Heart left ventricle (tissue), 16 donors: ENCODE measurements around the gene HERPUD1. TPM values are rescaled to one million over a fixed set of nuclear protein-coding genes. Genes with fewer than 3 reads are reported as not detected.

ENCODE experiments used
- ATAC-seq, 4 donors: fragments of 200-7000 bp; cut with Tn5 transposase; one replicate each; pipeline ENCODE4 v1.9.1; 2020 to 2022; ENCODE audit warnings: moderate library complexity in 4 of 4, mild to moderate bottlenecking in 3 of 4, moderate number of reproducible peaks in 1 of 4
- DNase-seq, 5 donors: peaks; one replicate each; pipeline ENCODE4 v3.0.0-alpha.2; 2020
- H3K27ac ChIP-seq, 12 donors: fragments of 200-600 bp; sonication (generic) in 4 of 12; one replicate each; pipeline versions ENCODE4 v1.5.0 to v1.8.0; 2016 to 2022; ENCODE audit warnings: mild to moderate bottlenecking in 2 of 12
- H3K27me3 ChIP-seq, 9 donors: fragments of 200-600 bp; sonication (generic) in 2 of 9; one replicate each; pipeline versions ENCODE4 v1.5.1 to v1.8.0; 2016 to 2022; ENCODE audit warnings: mild to moderate bottlenecking in 3 of 9
- H3K36me3 ChIP-seq, 9 donors: fragments of 200-600 bp; sonication (generic) in 2 of 9; one replicate each; pipeline versions ENCODE4 v1.5.0 to v1.8.0; 2018 to 2022; ENCODE audit warnings: mild to moderate bottlenecking in 2 of 9
- H3K4me1 ChIP-seq, 12 donors: fragments of 200-600 bp; sonication (generic) in 4 of 12; one replicate each; pipeline versions ENCODE4 v1.5.0 to v1.8.0; 2016 to 2022; ENCODE audit warnings: mild to moderate bottlenecking in 3 of 12
- H3K4me3 ChIP-seq, 12 donors: fragments of 200-600 bp; sonication (generic) in 4 of 12; one replicate each; pipeline versions ENCODE4 v1.5.0 to v1.8.0; 2017 to 2022; ENCODE audit warnings: mild to moderate bottlenecking in 9 of 12, moderate library complexity in 4 of 12
- H3K9me3 ChIP-seq, 12 donors: fragments of 200-600 bp; sonication (generic) in 4 of 12; one replicate each; pipeline versions ENCODE4 v1.5.0 to v1.8.0; 2016 to 2022; ENCODE audit warnings: mild to moderate bottlenecking in 1 of 12
- POLR2A ChIP-seq, 2 donors: fragments of 450-650 bp; IDR thresholded peaks; one replicate each; pipeline ENCODE4 v1.6.1; 2017; ENCODE audit warnings: antibody characterized with exemption in 2 of 2, mild to moderate bottlenecking in 2 of 2, moderate library complexity in 2 of 2
- WGBS, 4 donors: extraction: QIAGEN DNeasy Blood & Tissue Kit in 2 of 4; methylation state at CpG; one replicate each; pipeline versions ENCODE4 v1.1.5 to v1.1.7; 2013 to 2018; 5-methylcytosine and 5-hydroxymethylcytosine counted together
- intact Hi-C, 10 donors: fragments of 100-400 bp; cut with DNase I; formaldehyde crosslinking; loops; one replicate each; pipeline versions ENCODE4 v1.11.1 to v1.14.2; 2022
- polyA plus RNA-seq, 2 donors: library from polyadenylated mRNA; stranded (reverse); fragments of 200-250 nt; gene quantifications; one replicate each; pipeline ENCODE4 v1.2.3, GENCODE V29; 2013
- total RNA-seq, 9 donors: library from RNA; depleted of rRNA in 2 of 9; stranded (reverse); fragments of >200 nt in 2 of 9; fragmentation: NEBNext Ultra II Directional in 3 of 9; extraction: Animal tissue kit (Norgen Biotek cat#: 25700) in 3 of 9; gene quantifications; one replicate each; pipeline versions ENCODE4 v1.1.0 to v1.2.4, GENCODE V29; 2016 to 2023
- TF ChIP-seq, protein P1 (sequence below), 12 donors: fragments of 200-600 bp; sonication (generic) in 4 of 12; IDR thresholded peaks; one replicate each; pipeline versions ENCODE4 v1.5.0 to v1.8.0; 2018 to 2022; ENCODE audit warnings: antibody characterized with exemption in 12 of 12, mild to moderate bottlenecking in 5 of 12
- donor health status: ischemic (EF 13 %, LVEDD 7.1; RV severe dilation, severe dysfunction).
- donor health status: healthy with polysubstance abuse.
- donor health status: DM: no; HTN: yes; CAD: no.
- donor health status: DM: no; HTN: no; CAD: no.
- donor health status: ischemic (EF 25% LVEDD 6.9; RV normal size, moderate dysfunction).
- donor health status: ischemic (EF 25% LVEDD 5.7; RV mildly dilated, moderate dysfunction).
- donor health status: healthy.
- donor health status: DM: yes; HTN: yes; CAD: no.
- donor health status: ischemic (EF 35%, LVEDD 5.7; RV mildly dilated, moderate dysfunction).
- donor health status: nonischemic (EF 11% LVEDD 7.7; RV severe dilation, severe dysfunction).
- donor health status: DM: yes; HTN: yes; CAD: no.
- donor health status: PGD.
- donor health status: ischemic (EF 29% LVEDD 5.4; RV normal size, mild dysfunction).
- donor health status: nonischemic (EF 23%, LVEDD 6.1; RV moderate dilation, normal function).

HERPUD1 gene
- total and polyA plus RNA-seq, 11 donors, result 41.4 to 226 (median 117) TPM

DNA sequence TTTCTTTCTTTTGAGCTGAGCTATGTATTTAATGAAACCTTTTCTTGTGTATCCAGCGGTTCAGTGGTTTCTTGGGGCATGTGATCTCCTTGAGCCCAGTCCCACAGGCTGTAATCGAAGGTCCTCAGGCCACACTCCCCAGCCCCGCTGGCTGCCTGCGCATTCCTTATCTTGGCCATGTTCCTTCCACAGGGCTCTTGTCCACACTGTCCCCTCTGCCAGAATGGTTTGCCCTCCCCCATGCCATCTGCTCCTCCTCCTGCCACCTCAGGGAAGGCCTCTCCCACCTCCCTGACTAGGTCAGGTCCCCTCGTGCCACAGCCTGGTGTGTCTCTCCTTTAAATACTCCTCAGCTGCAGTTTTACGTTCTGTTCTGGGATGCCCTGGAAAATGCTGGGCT lies 45.3 kb downstream of the HERPUD1 start:
- 78 to 92% (median 83%) methylated on average over 6 of the region's 6 CpGs for WGBS, 4 donors
- H3K9me3 ChIP-seq, result no peaks in the 10 kb centered on the region
- no peak overlapping the region for H3K4me3 ChIP-seq
- no peak overlapping the region for H3K27ac ChIP-seq
- TF ChIP-seq POLR2A (IDR thresholded peaks at IDR 0.05), result no peak
- TF ChIP-seq, protein P1, sequence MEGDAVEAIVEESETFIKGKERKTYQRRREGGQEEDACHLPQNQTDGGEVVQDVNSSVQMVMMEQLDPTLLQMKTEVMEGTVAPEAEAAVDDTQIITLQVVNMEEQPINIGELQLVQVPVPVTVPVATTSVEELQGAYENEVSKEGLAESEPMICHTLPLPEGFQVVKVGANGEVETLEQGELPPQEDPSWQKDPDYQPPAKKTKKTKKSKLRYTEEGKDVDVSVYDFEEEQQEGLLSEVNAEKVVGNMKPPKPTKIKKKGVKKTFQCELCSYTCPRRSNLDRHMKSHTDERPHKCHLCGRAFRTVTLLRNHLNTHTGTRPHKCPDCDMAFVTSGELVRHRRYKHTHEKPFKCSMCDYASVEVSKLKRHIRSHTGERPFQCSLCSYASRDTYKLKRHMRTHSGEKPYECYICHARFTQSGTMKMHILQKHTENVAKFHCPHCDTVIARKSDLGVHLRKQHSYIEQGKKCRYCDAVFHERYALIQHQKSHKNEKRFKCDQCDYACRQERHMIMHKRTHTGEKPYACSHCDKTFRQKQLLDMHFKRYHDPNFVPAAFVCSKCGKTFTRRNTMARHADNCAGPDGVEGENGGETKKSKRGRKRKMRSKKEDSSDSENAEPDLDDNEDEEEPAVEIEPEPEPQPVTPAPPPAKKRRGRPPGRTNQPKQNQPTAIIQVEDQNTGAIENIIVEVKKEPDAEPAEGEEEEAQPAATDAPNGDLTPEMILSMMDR (IDR thresholded peaks at IDR 0.05), result no peak
- peaks cover 0 to 3% (median 0%) of the 10 kb centered on the region in 9 donors for H3K36me3 ChIP-seq
- no peaks in the 10 kb centered on the region for H3K27me3 ChIP-seq
- ATAC-seq, result no peak
- intact Hi-C loops, result no loop called here
- H3K4me1 ChIP-seq, result peaks cover 0 to 59% (median 0%) of the 10 kb centered on the region in 12 donors
- no peak for DNase-seq

DNA sequence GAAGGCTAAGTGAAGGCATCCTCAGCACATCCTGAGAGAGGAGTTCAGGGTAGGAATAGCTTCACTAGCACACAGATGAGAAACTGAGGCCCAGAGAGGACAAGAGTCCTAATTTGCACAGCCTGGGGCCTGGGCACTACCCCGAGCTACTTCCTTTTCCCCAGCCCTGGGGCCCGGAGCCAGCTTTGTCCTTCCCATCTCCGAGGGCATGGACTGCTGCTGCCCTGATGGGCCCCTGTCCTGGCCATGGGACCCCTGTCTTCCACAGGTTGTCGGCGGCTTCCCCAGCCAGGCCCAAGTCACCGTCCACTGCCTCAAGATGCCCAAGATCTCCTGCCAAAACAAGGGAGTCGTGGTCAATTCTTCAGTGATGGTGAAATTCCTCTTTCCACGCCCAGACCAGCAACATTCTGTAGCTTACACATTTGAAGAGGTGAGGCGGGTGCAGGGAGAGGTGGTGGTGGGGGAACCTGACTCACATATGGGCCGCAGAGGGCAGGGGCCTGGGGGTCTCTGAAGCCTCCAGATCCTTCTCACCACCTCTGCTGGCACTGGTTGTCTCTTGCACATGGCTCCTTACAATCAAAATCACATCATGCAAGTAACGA lies 46.0 kb downstream of the HERPUD1 start:
- Histone ChIP-seq H3K9me3 (no peaks in the 10 kb centered on the region), H3K36me3 (peaks cover 0 to 11% (median 0%) of the 10 kb centered on the region in 9 donors), H3K4me1 (peaks cover 0 to 55% (median 0%) of the 10 kb centered on the region in 12 donors), H3K27me3 (no peaks in the 10 kb centered on the region), H3K27ac (no peak overlapping the region), H3K4me3 (no peak overlapping the region)
- intact Hi-C loops, result no loop called here
- DNase-seq (no peak), ATAC-seq (peak in 1 of 4 donors; percentile 47)
- no peak for TF ChIP-seq POLR2A (IDR thresholded peaks at IDR 0.05)
- TF ChIP-seq, protein P1 (IDR thresholded peaks at IDR 0.05), result no peak
- 91 to 95% (median 92%) methylated on average over 11 of the region's 11 CpGs for WGBS, 4 donors

DNA sequence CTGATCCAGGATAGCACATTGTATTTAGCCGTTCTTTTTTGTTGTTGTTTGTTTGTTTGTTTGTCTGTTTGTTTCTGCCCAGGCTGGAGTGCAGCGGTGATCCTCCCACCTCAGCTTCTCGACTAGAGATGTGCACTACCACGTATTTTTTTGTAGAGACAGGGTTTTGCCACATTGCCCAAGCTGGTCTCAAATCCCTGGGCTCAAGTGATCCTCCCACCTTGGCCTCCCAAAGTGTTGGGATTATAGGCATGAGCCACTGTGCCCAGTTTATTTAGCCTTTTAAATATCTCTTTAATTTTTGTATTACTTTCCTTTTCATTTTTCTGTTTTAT lies 48.2 kb downstream of the HERPUD1 start:
- peaks cover 0 to 24% (median 0%) of the 10 kb centered on the region in 9 donors for H3K36me3 ChIP-seq
- DNase-seq, result no peak
- no peaks in the 10 kb centered on the region for H3K9me3 ChIP-seq
- H3K4me1 ChIP-seq, result peaks cover 0 to 66% (median 11%) of the 10 kb centered on the region in 12 donors
- intact Hi-C loops, result loop anchor here in 1 of 10 donors (5.0 kb wide), 1 partner anchor 62 kb away; no protein-coding TSS in a partner anchor
- TF ChIP-seq, protein P1 (IDR thresholded peaks at IDR 0.05), result no peak
- no peak for TF ChIP-seq POLR2A (IDR thresholded peaks at IDR 0.05)
- ATAC-seq, result no peak
- H3K27ac ChIP-seq, result peak overlapping the region in 1 of 12 donors; percentile 52
- H3K27me3 ChIP-seq, result no peaks in the 10 kb centered on the region
- H3K4me3 ChIP-seq, result no peak overlapping the region
- 81 to 91% (median 90%) methylated on average over 4 of the region's 4 CpGs for WGBS, 4 donors

DNA sequence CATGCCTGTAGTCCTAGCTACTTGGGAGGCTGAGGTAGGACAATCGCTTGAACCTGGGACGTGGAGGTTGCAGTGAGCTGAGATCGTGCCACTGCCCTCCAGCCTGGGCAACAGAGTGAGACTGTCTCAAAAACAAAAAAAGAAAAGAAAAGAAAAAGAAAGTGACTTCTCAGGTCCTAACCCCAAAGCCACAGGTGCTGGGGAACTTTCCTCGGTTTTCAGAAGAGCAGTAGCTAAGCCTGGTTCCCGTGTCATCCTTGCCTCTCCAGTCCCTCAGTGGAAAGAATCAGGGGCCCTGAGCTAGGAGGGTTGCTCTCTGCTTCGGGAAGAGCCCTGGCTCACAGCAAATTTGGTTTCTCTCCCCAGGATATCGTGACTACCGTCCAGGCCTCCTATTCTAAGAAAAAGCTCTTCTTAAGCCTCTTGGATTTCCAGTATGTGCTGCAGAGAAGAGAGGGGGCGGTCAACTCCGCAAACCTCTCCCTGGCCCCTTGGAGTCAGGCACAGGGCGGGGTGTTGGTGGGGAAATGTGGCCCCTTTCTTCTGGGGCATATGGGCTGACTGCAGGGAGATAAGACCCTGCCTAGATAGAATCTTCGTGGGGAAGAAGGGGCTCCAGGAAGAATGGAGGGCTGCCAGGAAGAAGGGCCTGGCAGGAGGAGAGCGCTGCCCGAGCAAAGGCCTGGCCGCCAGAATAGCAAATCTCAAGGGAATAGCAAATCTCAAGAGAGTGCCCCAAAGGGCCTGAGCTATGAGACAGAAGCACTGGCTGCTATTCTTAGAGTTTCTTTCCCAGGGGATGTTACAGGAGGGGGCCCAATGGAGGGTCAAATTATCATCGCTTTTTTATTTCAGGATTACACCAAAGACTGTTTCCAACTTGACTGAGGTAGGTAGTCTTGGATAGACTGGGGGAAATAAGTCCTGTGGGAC lies 49.1 kb downstream of the HERPUD1 start:
- ATAC-seq (no peak), DNase-seq (no peak)
- TF ChIP-seq, protein P1 (IDR thresholded peaks at IDR 0.05), result peak in 1 of 12 donors; percentile 6
- no peak for TF ChIP-seq POLR2A (IDR thresholded peaks at IDR 0.05)
- peaks cover 0 to 24% (median 0%) of the 10 kb centered on the region in 9 donors for H3K36me3 ChIP-seq
- H3K9me3 ChIP-seq, result no peaks in the 10 kb centered on the region
- H3K4me1 ChIP-seq, result peaks cover 0 to 73% (median 20%) of the 10 kb centered on the region in 12 donors
- H3K27me3 ChIP-seq, result no peaks in the 10 kb centered on the region
- no peak overlapping the region for H3K4me3 ChIP-seq
- no peak overlapping the region for H3K27ac ChIP-seq
- 76 to 86% (median 82%) methylated on average over 16 of the region's 16 CpGs for WGBS, 4 donors
- intact Hi-C loops, result loop anchor here in 1 of 10 donors (5.0 kb wide), 1 partner anchor 61 kb away; no protein-coding TSS in a partner anchor
